Urinary bladder (tissue), 4 donors: ENCODE data around the gene PAM. TPM values are rescaled to one million over a fixed set of nuclear protein-coding genes. Genes with fewer than 3 reads are reported as not detected.
"Not testable (repeated sequence)": the region's sequence is repeated elsewhere in the genome, so short reads cannot be mapped to it uniquely, and the experiment has no call there.

Experiments used
- DNase-seq: peaks from one replicate; pipeline ENCODE4 v3.0.0-alpha.2; 2015; ENCODE audit errors: extremely low spot score
- H3K27ac ChIP-seq: one replicate; pipeline ENCODE4 v1.5.1; 2013; ENCODE audit warnings: low read depth, mild to moderate bottlenecking, moderate library complexity
- H3K36me3 ChIP-seq: one replicate; pipeline ENCODE4 v1.6.1; 2013; ENCODE audit warnings: mild to moderate bottlenecking, moderate library complexity; ENCODE audit not compliant: insufficient read depth
- H3K4me1 ChIP-seq: one replicate; pipeline ENCODE4 v1.6.1; 2013; ENCODE audit warnings: mild to moderate bottlenecking, moderate library complexity; ENCODE audit not compliant: insufficient read depth
- H3K4me3 ChIP-seq: one replicate; pipeline ENCODE4 v1.5.1; 2013; ENCODE audit warnings: low read depth, low read length
- WGBS: extraction: QIAGEN DNeasy Blood & Tissue Kit; methylation state at CpG from one replicate; pipeline ENCODE4 v1.1.7; 2013; 5-methylcytosine and 5-hydroxymethylcytosine counted together
- polyA plus RNA-seq: library from polyadenylated mRNA; stranded (reverse); fragments of 200-250 nt; gene quantifications from one replicate; pipeline ENCODE4 v1.2.3, GENCODE V29; 2013
- total RNA-seq: library from RNA; depleted of rRNA; stranded (reverse); fragments of >200 nt; gene quantifications from one replicate; pipeline ENCODE4 v1.2.3, GENCODE V29; 2014
- donor health status: healthy with polysubstance abuse.
- donor health status: healthy.

The PAM gene
- total and polyA plus RNA-seq, 2 donors, result 144 to 185 TPM

DNA sequence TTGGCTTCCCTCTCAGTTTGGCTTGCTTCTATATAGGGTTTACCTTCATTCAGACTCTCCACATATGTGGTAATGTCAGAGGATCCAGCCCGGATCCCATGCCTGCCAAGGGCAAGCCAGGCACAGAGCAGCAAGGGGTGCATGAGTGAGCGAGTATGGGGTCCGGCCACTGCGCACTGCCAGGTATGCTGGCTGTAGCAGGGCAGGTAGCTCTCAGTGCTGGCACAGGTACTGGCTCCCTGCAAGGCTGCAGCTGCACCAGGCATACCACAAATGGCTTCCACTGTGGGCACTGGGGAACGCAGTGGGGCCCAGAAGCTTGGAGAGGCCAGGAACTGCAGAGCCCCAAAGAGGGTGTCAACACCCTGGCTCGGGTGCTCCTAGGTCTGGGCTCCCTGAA, 278.6 kb downstream of the PAM start:
- DNase-seq, result no peak
- 87% methylated on average over 6 of the region's 6 CpGs for WGBS
- H3K4me1 ChIP-seq, result no peaks in the 10 kb centered on the region
- peaks cover 4% of the 10 kb centered on the region for H3K36me3 ChIP-seq
- no peak overlapping the region for H3K27ac ChIP-seq
- H3K4me3 ChIP-seq, result no peak overlapping the region

DNA sequence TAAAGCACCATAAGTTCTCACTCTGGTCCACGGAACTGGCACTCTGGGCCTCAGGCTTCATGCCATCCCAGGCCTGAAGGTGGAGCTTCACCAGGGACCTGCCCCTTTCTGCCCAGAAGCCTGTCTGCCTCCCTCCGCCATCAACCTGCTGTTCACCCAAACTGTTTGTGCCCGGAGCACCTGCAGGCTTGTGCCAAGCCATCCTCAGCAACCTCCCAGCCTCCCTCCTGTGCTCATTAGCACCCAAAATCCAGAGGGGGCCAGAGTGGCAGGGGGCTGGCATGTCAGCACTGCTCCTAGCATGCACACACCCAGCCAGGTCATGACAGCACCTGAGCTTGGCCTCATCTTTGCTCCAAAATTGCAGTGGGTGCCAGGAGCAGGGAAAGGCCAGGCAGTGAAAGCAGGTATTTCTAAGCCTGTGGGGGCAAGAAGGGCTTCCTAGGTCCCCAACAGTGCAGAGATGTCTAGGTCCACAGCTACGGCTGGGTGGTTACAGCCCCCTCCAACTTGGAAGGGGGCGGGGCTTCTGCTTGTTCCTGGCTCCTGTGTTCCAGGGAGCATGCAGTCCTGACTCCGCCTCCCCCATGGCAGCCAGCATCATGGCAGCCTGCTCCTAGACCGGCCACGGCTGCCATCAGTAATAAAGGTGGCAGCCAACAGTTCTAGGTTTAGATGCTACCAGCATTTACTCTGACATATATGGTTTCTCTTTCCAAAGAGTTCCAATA, 279.7 kb downstream of the PAM start:
- no peak for DNase-seq
- no peak overlapping the region for H3K27ac ChIP-seq
- H3K4me1 ChIP-seq, result no peaks in the 10 kb centered on the region
- H3K36me3 ChIP-seq, result peaks cover 4% of the 10 kb centered on the region
- no peak overlapping the region for H3K4me3 ChIP-seq
- 97% methylated on average over 8 of the region's 8 CpGs for WGBS

DNA sequence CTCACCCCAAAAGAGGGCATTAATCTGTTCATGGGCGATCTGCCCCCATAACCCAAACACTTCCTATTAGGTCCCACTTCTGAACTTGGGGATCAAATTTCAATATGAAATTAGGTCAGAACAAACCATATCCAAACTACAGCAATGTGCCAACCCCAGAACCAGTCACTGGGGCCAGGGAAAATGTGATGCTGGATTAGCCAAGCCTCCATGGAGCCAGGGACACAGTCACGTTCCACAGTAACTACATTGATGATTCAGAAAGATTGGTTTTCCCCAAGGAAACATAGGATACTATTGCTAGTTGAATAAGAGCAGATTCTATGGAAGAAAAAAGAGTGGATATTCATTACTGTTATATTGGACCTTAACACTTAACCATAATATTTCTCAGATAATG, 280.6 kb downstream of the PAM start:
- H3K27ac ChIP-seq, result no peak overlapping the region
- no peaks in the 10 kb centered on the region for H3K4me1 ChIP-seq
- no peak overlapping the region for H3K4me3 ChIP-seq
- no peak for DNase-seq
- H3K36me3 ChIP-seq, result peaks cover 4% of the 10 kb centered on the region
- 46% methylated on average over 2 of the region's 2 CpGs for WGBS

DNA sequence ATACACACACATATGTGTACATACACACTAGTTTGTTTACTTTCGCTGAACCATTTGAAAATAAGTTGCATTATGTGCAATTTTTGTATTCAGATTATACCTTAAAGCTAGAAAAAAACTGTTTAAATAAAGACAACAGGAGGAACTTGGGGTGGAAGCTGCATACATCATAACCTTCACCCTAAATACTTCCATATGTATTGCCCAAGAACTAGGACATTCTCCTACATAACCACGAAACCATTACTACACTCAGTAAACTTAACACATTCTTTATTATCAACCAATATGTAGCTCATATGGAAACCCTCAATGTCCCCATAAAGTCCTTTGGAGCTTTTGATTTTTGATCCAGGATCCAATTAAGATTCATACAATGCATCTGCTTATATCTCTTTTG, 281.5 kb downstream of the PAM start:
- WGBS, result 90% methylated on average over 2 of the region's 2 CpGs
- Histone ChIP-seq H3K36me3 (peaks cover 4% of the 10 kb centered on the region), H3K27ac (no peak overlapping the region), H3K4me3 (no peak overlapping the region), H3K4me1 (no peaks in the 10 kb centered on the region)
- DNase-seq, result no peak

DNA sequence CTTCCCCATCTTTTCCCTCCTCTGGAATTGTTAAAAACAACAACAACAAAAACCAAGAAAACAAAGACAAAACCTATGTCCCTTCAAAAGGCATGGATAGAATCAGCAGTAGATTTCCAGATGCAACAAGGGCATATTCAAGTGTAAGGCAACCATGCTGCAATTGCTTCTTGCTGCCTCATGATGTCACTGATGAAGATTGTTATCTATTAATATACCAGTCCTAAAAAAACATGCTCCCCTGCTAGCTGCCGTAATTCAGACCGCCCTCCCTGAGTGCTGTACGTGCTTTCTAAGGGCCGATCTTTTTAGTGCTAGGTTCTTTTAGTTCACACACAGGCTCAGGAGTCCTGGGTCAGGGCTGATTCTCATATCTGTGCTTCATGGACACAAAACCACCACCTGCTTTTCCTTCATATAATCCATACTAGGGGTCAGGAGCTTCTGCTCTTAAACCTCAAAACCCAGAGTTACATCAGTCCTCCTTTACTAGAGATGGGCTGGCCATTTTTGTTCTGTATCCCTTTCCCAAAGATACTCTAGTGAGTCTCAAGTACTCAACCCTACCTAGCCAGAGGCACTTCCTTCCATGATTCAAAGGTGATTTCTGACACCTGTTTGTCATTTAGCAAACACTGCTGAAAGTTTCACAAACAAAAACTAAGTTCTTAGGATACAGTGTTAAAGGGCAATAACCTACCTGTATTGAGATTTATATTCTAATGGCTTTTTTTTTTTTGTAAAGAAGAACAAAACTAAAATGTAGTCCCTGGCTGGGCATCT, 282.8 kb downstream of the PAM start:
- no peak overlapping the region for H3K4me3 ChIP-seq
- 82% methylated on average over 4 of the region's 4 CpGs for WGBS
- no peak for DNase-seq
- no peaks in the 10 kb centered on the region for H3K4me1 ChIP-seq
- H3K27ac ChIP-seq, result no peak overlapping the region
- no peaks in the 10 kb centered on the region for H3K36me3 ChIP-seq

DNA sequence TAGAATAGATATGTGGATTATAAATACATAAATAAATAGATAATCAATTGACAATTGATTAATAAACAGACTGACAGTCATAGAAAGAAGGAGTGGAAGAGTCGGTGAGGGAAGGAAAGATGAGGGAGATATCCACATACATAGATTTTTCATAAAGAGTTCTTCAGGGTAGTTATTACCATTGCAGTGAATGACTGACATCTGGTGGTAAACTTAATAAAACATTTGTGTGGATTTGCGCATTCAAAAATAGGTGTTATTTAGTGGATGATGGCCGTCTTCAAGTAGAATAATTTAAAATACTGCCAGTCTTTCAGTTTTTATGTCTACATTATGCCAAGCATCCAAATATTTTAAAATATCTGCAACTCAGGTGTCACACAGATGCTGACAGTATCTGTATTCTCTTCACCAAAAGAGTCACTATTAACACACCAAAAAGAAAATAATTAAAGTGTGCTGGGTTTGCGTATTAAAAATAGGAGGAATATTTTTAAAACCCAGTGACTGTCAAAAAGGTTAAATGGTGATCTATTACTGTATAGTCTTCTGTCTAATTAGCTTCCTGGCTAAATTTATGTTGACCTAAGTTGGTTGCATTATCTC, 286.1 kb downstream of the PAM start:
- Histone ChIP-seq H3K27ac (no peak overlapping the region), H3K4me1 (no peaks in the 10 kb centered on the region), H3K36me3 (no peaks in the 10 kb centered on the region), H3K4me3 (no peak overlapping the region)
- DNase-seq, result no peak
- WGBS, result 50% methylated on average over 4 of the region's 4 CpGs

DNA sequence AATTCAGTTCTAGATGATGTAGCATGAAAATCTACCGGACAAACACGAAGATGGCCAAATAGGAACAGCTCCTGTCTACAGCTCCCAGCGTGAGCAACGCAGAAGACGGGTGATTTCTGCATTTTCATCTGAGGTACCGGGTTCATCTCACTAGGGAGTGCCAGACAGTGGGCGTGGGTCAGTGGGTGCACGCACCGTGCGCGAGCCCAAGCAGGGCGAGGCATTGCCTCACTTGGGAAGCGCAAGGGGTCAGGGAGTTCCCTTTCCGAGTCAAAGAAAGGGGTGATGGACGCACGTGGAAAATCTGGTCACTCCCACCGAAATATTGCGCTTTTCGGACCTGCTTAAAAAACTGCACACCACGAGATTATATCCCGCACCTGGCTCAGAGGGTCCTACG, 291.6 kb downstream of the PAM start:
- WGBS, result 94% methylated on average over 22 of the region's 22 CpGs
- H3K4me3 ChIP-seq, H3K36me3 ChIP-seq, DNase-seq, H3K4me1 ChIP-seq, H3K27ac ChIP-seq: not testable (repeated sequence)

DNA sequence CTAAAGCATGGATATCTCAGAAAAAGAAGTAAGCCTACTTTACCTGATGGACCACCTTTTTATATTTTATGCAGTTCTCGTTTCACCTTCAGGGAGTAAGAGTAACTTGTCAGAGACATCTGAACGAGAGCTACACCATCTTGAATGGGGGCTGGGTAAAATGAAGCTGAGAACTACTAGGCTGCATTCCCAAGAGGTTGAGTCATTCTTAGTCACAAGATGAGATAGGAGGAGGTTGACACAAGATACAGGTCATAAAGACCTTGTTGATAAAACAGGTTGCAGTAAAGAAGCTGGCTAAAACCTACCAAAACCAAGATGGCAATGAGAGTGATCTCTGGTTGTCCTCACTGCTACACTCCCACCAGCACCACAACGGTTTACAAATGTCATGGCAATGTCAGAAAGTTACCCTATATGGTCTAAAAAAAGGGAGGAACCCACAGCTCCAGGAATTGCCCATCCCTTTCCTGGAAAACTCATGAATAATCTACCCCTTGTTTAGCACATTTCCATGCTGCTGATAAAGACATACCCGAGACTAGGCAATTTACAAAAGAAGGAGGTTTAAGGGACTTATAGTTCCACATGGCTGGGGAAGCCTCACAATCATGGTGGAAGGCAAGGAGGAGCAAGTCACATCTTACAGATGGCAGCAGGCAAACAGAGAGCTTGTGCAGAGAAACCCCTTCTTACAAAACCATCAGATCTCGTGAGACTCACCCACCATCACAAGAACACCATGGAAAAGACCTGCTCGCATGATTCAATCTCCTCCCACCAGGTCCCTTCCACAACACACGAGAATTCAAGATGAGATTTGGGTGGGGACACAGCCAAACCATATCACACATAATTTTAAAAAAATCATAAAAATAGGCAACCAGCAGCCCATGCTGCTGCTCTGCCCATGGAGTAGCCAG, 302.4 kb downstream of the PAM start:
- Histone ChIP-seq H3K36me3 (no peaks in the 10 kb centered on the region), H3K27ac (no peak overlapping the region), H3K4me3 (no peak overlapping the region), H3K4me1 (no peaks in the 10 kb centered on the region)
- 82% methylated on average over 7 of the region's 7 CpGs for WGBS
- DNase-seq, result no peak

DNA sequence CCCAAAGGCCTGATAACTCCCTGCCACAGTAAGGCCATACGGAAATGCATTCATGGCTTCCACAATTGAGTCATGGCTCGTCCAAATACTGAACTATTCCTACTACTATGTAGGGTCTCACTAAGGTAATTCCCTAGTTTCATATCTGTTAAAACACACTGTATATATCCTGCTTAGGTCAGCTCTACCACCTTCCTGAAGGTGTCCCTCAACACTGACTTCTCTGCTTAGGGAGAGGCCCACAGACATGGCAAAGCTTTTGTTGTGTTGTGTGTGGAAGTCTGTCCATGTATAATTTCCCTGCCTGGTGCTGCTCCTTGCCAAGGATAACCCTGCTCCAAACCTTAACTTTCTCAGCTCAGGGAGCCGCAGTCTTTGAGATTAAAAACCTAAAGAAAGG, 304.4 kb downstream of the PAM start:
- no peaks in the 10 kb centered on the region for H3K4me1 ChIP-seq
- no peak overlapping the region for H3K4me3 ChIP-seq
- WGBS, result 79% methylated on average over 3 of the region's 3 CpGs
- DNase-seq, result no peak
- no peak overlapping the region for H3K27ac ChIP-seq
- H3K36me3 ChIP-seq, result no peaks in the 10 kb centered on the region

DNA sequence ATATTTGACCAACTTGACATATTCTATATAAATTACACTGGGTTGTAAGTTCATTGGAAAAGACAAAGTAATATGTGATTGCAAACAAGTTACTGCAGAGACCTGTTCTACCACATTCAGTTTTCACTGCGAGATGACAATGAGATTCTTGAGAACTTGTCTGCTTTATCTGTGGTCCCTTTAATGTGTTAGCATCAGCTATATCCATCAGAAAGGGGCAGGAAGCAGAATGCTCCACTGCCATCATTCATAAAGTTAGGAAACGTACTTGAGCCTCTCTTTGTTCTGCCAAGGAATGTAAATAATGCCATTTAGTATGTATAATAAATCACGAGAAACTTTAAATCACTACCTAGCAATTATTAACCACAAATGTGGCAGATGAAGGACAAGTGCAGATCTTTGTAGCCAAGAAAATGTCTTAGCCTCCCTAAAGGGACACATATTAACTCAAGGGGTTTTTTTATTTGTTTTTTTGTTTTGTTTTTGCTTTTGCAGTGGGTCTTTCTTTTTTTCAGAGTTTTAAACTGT, 305.4 kb downstream of the PAM start:
- WGBS, result 22% methylated on average over 3 of the region's 3 CpGs
- DNase-seq, result no peak
- Histone ChIP-seq H3K36me3 (no peaks in the 10 kb centered on the region), H3K4me3 (no peak overlapping the region), H3K4me1 (no peaks in the 10 kb centered on the region), H3K27ac (no peak overlapping the region)

DNA sequence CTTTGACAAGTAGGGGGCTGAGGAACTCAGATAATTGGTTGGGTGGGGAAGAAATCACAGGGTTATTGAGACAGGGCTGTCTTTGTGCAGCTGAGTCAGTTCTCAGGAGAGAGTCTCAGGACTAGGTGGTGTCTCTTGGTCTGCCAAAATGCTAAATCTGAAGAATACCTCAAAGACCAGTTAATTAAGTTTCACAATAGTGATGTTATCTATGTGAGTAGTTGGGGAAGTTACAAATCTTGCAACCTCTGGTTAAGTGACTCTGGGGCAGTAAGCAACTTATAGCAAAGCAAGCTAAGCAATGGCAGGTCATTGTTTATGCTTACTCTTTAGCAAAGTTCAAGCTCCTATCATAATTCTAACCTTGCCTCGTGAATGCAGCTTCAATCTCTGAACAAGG, 311.2 kb downstream of the PAM start:
- WGBS, result 56% methylated on average over 1 of the region's 1 CpG
- H3K36me3 ChIP-seq, result no peaks in the 10 kb centered on the region
- H3K4me3 ChIP-seq, result no peak overlapping the region
- H3K4me1 ChIP-seq, result no peaks in the 10 kb centered on the region
- DNase-seq, result no peak
- H3K27ac ChIP-seq, result no peak overlapping the region

DNA sequence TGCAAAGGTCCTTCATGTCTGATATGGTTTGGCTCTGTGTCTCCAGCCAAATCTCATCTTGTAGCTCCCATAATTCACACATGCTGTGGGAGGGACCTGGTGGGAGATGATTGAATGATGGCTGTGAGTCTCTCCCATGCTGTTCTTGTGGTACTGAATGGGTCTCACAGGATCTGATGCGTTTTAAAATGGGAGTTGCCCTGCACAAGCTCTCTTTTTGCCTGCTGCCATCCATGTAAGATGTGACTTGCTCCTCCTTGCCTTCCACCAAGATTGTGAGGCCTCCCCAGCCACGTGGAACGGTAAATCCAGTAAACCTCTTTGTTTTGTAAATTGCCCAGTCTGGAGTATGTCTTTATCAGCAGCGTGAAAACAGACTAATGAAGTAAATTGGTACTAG, 318.4 kb downstream of the PAM start:
- H3K27ac ChIP-seq, DNase-seq, H3K4me3 ChIP-seq, H3K4me1 ChIP-seq, H3K36me3 ChIP-seq: not testable (repeated sequence)
- WGBS, result 79% methylated on average over 4 of the region's 4 CpGs

DNA sequence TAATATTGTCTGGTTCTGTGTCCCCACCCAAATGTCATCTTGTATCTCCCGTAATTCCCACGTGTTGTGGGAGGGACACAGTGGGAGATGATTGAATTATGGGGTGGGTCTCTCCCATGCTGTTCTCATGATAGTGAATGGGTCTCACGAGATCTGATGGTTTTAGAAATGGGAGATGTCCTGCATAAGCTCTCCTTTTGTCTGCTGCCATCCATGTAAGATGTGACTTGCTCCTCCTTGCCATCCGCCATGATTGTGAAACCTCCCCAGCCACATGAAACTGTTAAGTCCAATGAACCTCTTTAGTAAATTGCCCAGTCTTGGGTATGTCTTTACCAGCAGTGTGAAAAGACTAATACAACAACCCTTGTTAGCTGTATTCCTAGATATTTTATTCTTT, 320.3 kb downstream of the PAM start:
- Histone ChIP-seq H3K4me1 (no peaks in the 10 kb centered on the region), H3K4me3 (no peak overlapping the region), H3K27ac (no peak overlapping the region), H3K36me3 (no peaks in the 10 kb centered on the region)
- DNase-seq, result no peak
- 92% methylated on average over 4 of the region's 4 CpGs for WGBS
